NT2/D1 (cell line): ENCODE results near the gene WBP11.

Source experiments
- DNase-seq: peaks from one replicate; pipeline ENCODE4 v3.0.0-alpha.2; 2011; ENCODE audit warnings: low read depth, low spot score
- H3K27me3 ChIP-seq: 2 replicates; pipeline ENCODE4 v1.6.0; 2011; ENCODE audit warnings: mild to moderate bottlenecking; ENCODE audit not compliant: insufficient read length, insufficient read depth
- H3K36me3 ChIP-seq: 2 replicates; pipeline ENCODE4 v1.6.1; 2011; ENCODE audit warnings: mild to moderate bottlenecking, low read length, mixed read lengths; ENCODE audit not compliant: insufficient read depth, insufficient read length
- H3K4me1 ChIP-seq: 2 replicates; pipeline ENCODE4 v1.5.1; 2011; ENCODE audit not compliant: insufficient read depth, insufficient read length
- H3K4me3 ChIP-seq: 2 replicates; pipeline ENCODE4 v1.5.1; 2011; ENCODE audit warnings: low read depth; ENCODE audit not compliant: insufficient read length
- H3K9ac ChIP-seq: 2 replicates; pipeline ENCODE4 v1.6.0; 2011; ENCODE audit warnings: low read depth; ENCODE audit not compliant: insufficient read length
- H3K9me3 ChIP-seq: 2 replicates; pipeline ENCODE4 v1.5.1; 2011; ENCODE audit warnings: mild to moderate bottlenecking, low read length; ENCODE audit not compliant: insufficient read depth
- SUZ12 ChIP-seq: IDR thresholded peaks from 2 replicates; pipeline ENCODE4 v1.6.1; 2011; ENCODE audit not compliant: insufficient read length, insufficient read depth; ENCODE audit errors: extremely low read depth
- YY1 ChIP-seq: IDR thresholded peaks from 2 replicates; pipeline ENCODE4 v1.6.1; 2011; ENCODE audit not compliant: insufficient read length, insufficient read depth
- ZNF274 ChIP-seq: IDR thresholded peaks from 2 replicates; pipeline ENCODE4 v1.6.1; 2011; ENCODE audit warnings: mild to moderate bottlenecking, low read depth, low read length

WBP11 gene

GRCh38 chr12:14836336-14837210, 33.3 kb upstream of the WBP11 start:
- DNase-seq, result no peak
- no peak for TF ChIP-seq ZNF274
- no peak for TF ChIP-seq SUZ12
- no peak for TF ChIP-seq YY1
- H3K9me3 ChIP-seq, result no peaks in the 10 kb centered on the region; the same call in none of the 2 replicates
- H3K36me3 ChIP-seq, result no peaks in the 10 kb centered on the region
- no peak overlapping the region for H3K4me3 ChIP-seq
- H3K9ac ChIP-seq, result no peak overlapping the region
- no peaks in the 10 kb centered on the region for H3K27me3 ChIP-seq
- H3K4me1 ChIP-seq, result no peaks in the 10 kb centered on the region

GRCh38 chr12:14834509-14834908, 31.2 kb upstream of the WBP11 start:
- Histone ChIP-seq H3K4me1 (no peaks in the 10 kb centered on the region), H3K9me3 (no peaks in the 10 kb centered on the region; the same call in none of the 2 replicates), H3K36me3 (no peaks in the 10 kb centered on the region), H3K9ac (no peak overlapping the region), H3K27me3 (no peaks in the 10 kb centered on the region), H3K4me3 (no peak overlapping the region)
- TF ChIP-seq SUZ12, result no peak
- TF ChIP-seq YY1, result no peak
- TF ChIP-seq ZNF274, result no peak
- DNase-seq, result no peak

GRCh38 chr12:14833952-14834351, 30.7 kb upstream of the WBP11 start:
- TF ChIP-seq SUZ12, result no peak
- no peak for TF ChIP-seq ZNF274
- no peak for TF ChIP-seq YY1
- no peak for DNase-seq
- Histone ChIP-seq H3K4me3 (no peak overlapping the region), H3K9me3 (no peaks in the 10 kb centered on the region; the same call in 1 of the 2 replicates), H3K4me1 (no peaks in the 10 kb centered on the region), H3K9ac (no peak overlapping the region), H3K27me3 (no peaks in the 10 kb centered on the region), H3K36me3 (no peaks in the 10 kb centered on the region)

- H3K36me3 ChIP-seq, result no peaks in the 10 kb centered on the region
- no peaks in the 10 kb centered on the region for H3K4me1 ChIP-seq
- TF ChIP-seq YY1 (no peak), SUZ12 (no peak), ZNF274 (no peak)
- no peak overlapping the region for H3K9ac ChIP-seq
- DNase-seq, result no peak
- no peaks in the 10 kb centered on the region; the same call in 1 of the 2 replicates for H3K9me3 ChIP-seq
- no peak overlapping the region for H3K4me3 ChIP-seq
- no peaks in the 10 kb centered on the region for H3K27me3 ChIP-seq
Measured at GRCh38 chr12:14833336-14833735, 30.1 kb upstream of the WBP11 start.

GRCh38 chr12:14828892-14829291, 25.6 kb upstream of the WBP11 start:
- H3K27me3 ChIP-seq, result no peaks in the 10 kb centered on the region
- no peak overlapping the region for H3K4me3 ChIP-seq
- no peaks in the 10 kb centered on the region for H3K36me3 ChIP-seq
- peaks cover 3% of the 10 kb centered on the region for H3K4me1 ChIP-seq
- TF ChIP-seq SUZ12 (no peak), YY1 (no peak), ZNF274 (no peak)
- DNase-seq, result no peak
- H3K9me3 ChIP-seq, result no peaks in the 10 kb centered on the region
- no peak overlapping the region for H3K9ac ChIP-seq

- Histone ChIP-seq H3K9ac (no peak overlapping the region), H3K4me3 (no peak overlapping the region), H3K4me1 (peaks cover 3% of the 10 kb centered on the region), H3K27me3 (no peaks in the 10 kb centered on the region), H3K9me3 (no peaks in the 10 kb centered on the region), H3K36me3 (no peaks in the 10 kb centered on the region)
- TF ChIP-seq SUZ12, result no peak
- no peak for TF ChIP-seq ZNF274
- no peak for TF ChIP-seq YY1
- no peak for DNase-seq
Measured at GRCh38 chr12:14827043-14827442, 23.8 kb upstream of the WBP11 start.

GRCh38 chr12:14826491-14826890, 23.2 kb upstream of the WBP11 start:
- H3K9ac ChIP-seq, result no peak overlapping the region
- H3K36me3 ChIP-seq, result no peaks in the 10 kb centered on the region
- TF ChIP-seq SUZ12, result no peak
- TF ChIP-seq ZNF274, result no peak
- no peak for TF ChIP-seq YY1
- no peaks in the 10 kb centered on the region for H3K9me3 ChIP-seq
- H3K4me1 ChIP-seq, result peaks cover 3% of the 10 kb centered on the region
- DNase-seq, result no peak
- H3K27me3 ChIP-seq, result no peaks in the 10 kb centered on the region
- no peak overlapping the region for H3K4me3 ChIP-seq
